ENCODE measurements around the gene CNIH2. TPM values are rescaled to one million over a fixed set of nuclear protein-coding genes. Genes with fewer than 3 reads are reported as not detected.
"Not testable (repeated sequence)": the region's sequence is repeated elsewhere in the genome, so short reads cannot be mapped to it uniquely, and the experiment has no call there.

Gene CNIH2
- total RNA-seq, 1 donor from 2014 or later, result 0.04 TPM

- no peak for TF ChIP-seq CTCF (IDR thresholded peaks at IDR 0.05; ENCODE audit: insufficient read depth, low read length, poor library complexity, severe bottlenecking)
- no peaks in the 10 kb centered on the region for H3K36me3 ChIP-seq (ENCODE audit: control insufficient read depth, insufficient read depth, low read length)
- peaks cover 2% of the 10 kb centered on the region for H3K27me3 ChIP-seq (ENCODE audit: control insufficient read depth, insufficient read depth, low read length)
- no peak overlapping the region for H3K4me3 ChIP-seq (ENCODE audit: low read depth, low read length)
- no peak for DNase-seq (ENCODE audit: low read depth)
These were observed 32.3 kb downstream of the CNIH2 start for GRCh38 chr11:66310324-66310723.

DNA sequence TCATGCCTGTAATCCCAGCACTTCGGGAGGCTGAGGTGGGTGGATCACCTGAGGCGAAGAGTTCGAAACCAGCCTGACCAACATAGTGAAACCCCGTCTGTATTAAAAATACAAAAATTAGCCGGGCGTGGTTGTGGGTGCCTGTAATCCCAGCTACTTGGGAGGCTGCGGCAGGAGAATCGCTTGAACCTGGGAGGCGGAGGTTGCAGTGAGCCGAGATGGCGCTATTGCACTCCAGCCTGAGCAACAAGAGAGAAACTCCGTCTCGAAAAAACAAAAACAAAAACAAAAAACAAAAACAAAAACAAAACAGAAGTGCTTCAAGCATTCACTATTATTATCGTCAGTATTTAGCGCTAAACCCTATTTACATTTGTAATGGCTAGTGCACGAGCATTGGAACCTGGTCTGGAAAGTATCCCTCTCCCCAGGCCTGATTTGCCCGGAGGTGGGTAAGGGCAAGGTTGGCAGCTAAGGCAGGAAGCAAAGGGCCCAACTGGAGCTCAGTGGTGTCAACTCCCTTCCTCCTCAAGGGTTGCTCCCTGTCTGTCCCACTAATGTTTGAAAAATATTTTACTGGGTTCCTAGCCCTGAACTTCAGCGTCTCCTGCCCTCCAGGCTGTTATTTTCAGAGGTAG, 32.9 kb downstream of the CNIH2 start:
- not testable (repeated sequence) for H3K4me3 ChIP-seq (ENCODE audit: low read depth, low read length); H3K27me3 ChIP-seq (ENCODE audit: control insufficient read depth, insufficient read depth, low read length); DNase-seq (ENCODE audit: low read depth); H3K36me3 ChIP-seq (ENCODE audit: control insufficient read depth, insufficient read depth, low read length)

- Histone ChIP-seq H3K36me3 (ENCODE audit: control insufficient read depth, insufficient read depth, low read length) (no peaks in the 10 kb centered on the region), H3K27me3 (ENCODE audit: control insufficient read depth, insufficient read depth, low read length) (peaks cover 2% of the 10 kb centered on the region), H3K4me3 (ENCODE audit: low read depth, low read length) (peak overlapping the region; percentile 61)
- no peak for TF ChIP-seq CTCF (IDR thresholded peaks at IDR 0.05; ENCODE audit: insufficient read depth, low read length, poor library complexity, severe bottlenecking)
- DNase-seq (ENCODE audit: low read depth), result no peak
These were observed 33.5 kb downstream of the CNIH2 start for GRCh38 chr11:66311470-66311964.

DNA sequence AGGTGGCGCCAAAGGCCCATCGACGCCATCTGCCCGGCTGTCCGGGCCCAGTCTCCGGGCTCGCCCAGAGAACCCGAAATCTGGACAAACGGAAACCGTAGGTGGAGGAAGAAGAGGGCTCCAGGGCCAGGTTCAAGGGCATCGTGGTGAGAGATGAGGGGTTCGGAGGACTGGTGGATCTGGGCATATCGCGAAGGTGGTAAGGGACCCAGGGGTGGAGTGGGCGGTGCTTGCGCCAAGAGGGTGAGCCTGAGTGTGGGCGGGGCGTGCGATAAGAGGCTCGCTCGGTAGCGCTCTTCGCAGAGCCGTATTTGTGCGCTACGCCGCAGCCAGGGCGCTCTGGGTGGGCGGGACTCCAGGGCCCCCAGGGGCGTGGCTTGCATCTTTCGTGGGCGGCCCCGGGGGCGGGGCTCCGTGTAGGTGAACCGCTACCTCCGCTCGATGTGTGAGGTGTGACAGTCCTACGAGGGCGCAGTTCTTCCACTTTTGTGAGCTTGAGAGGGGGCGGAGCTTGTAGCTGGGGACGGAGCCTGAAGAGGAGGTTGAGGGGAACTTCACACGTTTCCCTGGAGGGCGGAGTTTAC, 34.1 kb downstream of the CNIH2 start:
- H3K4me3 ChIP-seq (ENCODE audit: low read depth, low read length), result peak overlapping the region; percentile 61
- H3K27me3 ChIP-seq (ENCODE audit: control insufficient read depth, insufficient read depth, low read length), result peaks cover 2% of the 10 kb centered on the region
- no peaks in the 10 kb centered on the region for H3K36me3 ChIP-seq (ENCODE audit: control insufficient read depth, insufficient read depth, low read length)
- peak; percentile 95 for TF ChIP-seq CTCF (IDR thresholded peaks at IDR 0.05; ENCODE audit: insufficient read depth, low read length, poor library complexity, severe bottlenecking)
- peak; percentile 68 for DNase-seq (ENCODE audit: low read depth)

GRCh38 chr11:66312549-66313320, 34.8 kb downstream of the CNIH2 start:
- peak overlapping the region; percentile 61 for H3K4me3 ChIP-seq (ENCODE audit: low read depth, low read length)
- peaks cover 2% of the 10 kb centered on the region for H3K27me3 ChIP-seq (ENCODE audit: control insufficient read depth, insufficient read depth, low read length)
- no peak for TF ChIP-seq CTCF (IDR thresholded peaks at IDR 0.05; ENCODE audit: insufficient read depth, low read length, poor library complexity, severe bottlenecking)
- peak; percentile 91 for DNase-seq (ENCODE audit: low read depth)
- no peaks in the 10 kb centered on the region for H3K36me3 ChIP-seq (ENCODE audit: control insufficient read depth, insufficient read depth, low read length)

Measured in kidney epithelial cell (primary cell).